Stimulated activated CD8-positive, alpha-beta memory T cell treated with anti-CD3 and anti-CD28 coated beads, Interleukin-7, amount 100 ng/mL, for 4 hours (primary cell): Measurements from ENCODE around the gene B4GALNT1.
"Not testable (repeated sequence)": the region's sequence is repeated elsewhere in the genome, so short reads cannot be mapped to it uniquely, and the experiment has no call there.

ENCODE experiments used
- DNase-seq, 2 donors: peaks; one replicate each; pipeline ENCODE4 v3.0.0-alpha.2; 2020; ENCODE audit warnings: low read depth in 2 of 2

B4GALNT1 gene

DNA sequence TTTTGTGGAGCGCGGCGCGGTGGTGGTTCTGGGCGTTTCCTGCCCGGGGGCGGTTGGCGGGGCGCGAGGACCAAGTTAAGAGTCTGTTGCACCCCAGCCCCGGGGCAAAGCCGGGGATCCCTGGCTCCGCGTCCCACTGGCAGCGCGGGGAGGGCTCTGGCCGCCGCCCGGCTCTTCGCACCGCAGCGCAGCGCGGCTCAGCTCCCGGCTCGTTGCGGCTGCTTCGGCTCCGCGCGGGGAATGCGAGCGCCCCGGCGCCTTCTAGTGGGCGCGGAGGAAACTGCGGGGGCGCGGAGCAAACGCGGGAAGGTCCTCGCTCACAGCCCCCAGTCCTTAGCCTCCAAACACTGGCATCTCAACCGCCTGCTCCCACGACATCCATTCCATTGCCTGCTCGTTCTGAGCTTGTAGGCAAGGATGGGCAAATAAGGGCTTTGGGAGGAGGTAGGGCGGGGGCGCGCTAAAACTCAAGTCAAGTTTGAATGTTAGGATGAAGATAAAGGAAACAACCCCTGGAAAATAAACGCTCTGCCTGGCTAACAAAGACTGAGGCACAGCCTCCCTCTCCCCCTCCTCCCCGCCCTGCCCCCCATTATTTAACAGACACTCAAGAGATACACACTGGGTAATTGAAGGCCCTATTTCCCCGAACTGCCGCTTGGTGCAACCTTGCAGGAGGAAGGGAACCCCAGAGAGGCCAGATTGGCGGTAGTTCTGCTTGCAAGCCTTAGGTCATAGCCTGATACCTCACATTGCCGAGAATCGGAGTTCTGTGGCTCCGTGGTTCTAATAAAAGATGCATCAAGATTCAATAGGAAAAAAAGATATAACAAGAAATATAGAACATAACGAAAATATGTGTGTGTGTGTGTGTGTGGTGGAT, at the start of gene B4GALNT1:
B4GALNT1 (minus strand) TSS at position 244 of the 883 bp plus-strand sequence. CDS start 1,069 bp downstream, outside the sequence.
- peak in 1 of 2 donors; percentile 53 for DNase-seq

DNA sequence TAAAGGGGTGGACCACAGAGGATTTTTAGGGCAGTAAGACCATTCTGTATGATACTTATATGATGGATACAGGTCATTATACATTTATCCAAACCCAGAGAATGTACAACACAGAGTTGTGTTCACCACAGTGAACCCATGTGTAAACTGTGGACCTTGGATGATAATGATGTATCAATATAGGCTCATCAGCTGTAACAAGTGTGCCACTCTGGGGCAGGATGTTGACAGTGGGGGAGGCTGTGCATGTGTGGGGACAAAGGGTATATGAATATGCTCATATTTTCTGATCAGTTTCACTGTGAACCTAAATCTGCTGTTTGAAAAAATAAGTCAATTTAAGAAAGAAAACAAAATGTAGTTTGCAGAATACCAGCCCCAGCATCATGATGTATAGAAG, 46.7 kb upstream of the B4GALNT1 start:
- DNase-seq: no peak

DNA sequence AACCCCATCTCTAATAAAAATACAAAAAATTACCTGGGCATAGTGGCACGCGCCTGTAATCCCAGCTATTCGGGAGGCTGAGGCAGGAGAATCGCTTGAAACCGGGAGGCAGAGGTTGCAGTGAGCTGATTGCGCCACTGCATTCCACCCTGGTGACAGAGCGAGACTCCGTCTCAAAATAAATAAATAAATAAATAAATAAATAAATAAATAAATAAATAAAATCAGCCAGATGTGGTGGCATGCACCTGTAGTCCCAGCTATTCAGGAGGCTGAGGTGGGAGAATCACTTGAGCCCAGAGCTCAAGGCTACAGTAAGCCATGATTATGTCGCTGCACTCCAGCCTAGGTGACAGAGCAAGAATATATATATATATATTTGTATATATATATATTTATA, 44.9 kb upstream of the B4GALNT1 start:
- DNase-seq: not testable (repeated sequence)

DNA sequence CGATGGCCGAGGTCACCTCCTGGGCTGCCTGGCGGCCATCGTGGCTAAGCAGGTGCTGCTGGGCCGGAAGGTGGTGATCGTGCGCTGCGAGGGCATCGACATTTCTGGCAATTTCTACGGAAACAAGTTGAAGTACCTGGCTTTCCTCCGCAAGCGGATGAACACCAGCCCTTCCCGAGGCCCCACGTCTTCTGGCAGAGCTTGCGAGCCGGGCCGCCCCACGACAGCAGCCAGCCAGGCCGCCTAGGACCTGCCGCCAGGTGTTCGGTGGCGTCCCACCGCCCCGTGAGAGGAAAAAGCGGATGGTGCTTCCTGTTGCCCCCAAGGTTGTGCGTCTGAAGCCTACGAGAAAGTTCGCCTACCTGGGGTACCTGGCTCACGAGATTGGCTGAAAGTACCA, 41.7 kb upstream of the B4GALNT1 start:
- no peak for DNase-seq

DNA sequence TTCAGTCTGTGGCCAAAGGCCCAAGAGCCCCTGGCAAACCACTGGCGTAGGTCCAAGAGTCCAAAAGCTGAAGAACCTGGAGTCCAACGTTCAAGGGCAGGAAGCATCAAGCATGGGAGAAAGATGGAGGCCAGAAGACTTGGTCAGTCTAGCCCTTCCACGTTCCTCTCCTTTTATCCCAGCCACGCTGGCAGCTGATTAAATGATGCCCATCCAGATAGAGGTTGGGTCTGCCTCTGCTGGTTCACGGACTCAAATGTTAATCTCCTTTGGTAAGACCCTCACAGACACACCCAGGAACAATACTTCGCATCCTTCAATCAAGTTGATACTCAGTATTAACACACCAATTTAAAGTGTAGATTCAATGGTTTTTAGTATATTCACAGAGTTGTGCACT, 39.8 kb upstream of the B4GALNT1 start:
- no peak for DNase-seq

DNA sequence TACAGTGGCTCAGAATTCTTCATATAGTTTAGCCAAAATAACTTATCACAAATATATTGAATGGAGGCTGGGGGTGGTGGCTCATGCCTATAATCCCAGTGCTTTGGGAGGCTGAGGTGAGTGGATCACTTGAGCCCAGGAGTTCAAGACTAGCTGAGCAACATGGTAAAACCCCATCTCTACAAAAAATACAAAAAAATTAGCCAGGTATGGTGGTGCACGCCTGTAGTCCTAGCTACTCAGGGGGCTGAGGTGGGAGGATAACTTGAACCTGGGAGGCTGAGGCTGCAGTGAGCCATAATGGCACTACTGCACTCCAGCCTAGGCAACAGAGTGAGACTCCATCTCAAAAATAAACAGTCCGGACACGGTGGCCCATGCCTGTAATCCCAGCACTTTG, 38.8 kb upstream of the B4GALNT1 start:
- not testable (repeated sequence) for DNase-seq

DNA sequence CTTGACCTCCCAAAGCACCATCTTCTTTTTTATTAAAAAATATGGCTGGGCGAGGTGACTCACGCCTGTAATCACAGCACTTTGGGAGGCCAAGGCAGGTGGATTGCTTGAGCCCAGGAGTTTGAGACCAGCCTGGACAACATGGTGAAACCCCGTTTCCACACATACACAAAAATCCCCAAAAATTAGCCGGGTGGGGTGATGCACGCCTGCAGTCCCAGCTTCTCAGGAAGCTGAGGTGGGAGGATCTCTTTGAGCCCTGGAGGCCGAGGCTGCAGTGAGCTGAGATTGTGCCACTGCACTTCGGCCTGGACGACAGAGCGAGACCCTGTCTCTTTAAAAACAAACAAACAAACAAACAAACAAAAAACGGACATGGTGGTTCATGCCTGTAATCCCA, 36.7 kb upstream of the B4GALNT1 start:
- DNase-seq: not testable (repeated sequence)

DNA sequence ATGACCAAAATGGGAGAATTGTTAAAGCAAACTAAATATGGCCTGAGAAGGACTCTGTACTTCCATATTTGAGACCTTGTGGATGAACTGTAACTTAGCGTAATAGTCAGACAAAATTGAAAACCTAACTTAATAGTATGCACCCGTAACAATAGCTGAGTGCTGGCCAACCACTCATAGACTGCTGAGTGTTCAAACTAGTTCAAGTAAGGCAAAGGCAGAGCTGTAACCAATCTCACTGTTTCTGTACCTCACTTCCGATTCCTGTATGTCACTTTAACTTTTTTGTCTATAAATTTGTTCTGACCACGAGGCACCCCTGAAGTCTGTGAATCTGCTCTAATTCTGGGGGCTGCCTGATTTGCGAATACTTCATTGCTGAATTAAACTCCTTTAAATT, 33.9 kb upstream of the B4GALNT1 start:
- no peak for DNase-seq

DNA sequence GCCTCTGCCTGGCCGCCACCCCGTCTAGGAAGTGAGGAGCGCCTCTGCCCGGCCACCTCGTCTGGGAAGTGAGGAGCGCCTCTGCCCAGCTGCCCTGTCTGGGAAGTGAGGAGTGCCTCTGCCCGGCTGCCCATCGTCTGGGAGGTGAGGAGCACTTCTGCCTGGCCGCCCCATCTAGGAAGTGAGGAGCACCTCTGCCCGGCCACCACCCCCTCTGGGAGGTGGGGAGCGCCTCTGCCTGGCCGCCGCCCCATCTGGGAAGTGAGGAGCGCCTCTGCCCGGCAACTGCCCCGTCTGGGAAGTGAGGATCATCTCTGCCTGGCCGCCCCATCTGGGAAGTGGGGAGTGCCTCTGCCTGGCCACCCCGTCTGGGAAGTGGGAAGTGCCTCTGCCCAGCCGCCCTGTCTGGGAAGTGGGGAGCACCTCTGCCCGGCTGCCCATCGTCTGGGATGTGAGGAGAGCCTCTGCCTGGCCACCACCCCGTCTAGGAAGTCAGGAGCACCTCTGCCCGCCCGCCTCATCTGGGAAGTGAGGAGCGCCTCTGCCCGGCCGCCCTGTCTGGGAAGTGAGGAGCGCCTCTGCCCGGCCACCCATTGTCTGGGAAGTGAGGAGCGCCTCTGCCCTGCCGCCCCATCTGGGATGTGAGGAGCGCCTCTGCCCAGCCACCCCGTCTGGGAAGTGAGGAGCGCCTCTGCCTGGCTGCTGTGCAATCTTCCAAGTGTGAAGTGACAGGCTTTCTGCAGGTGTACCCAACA, 32.2 kb upstream of the B4GALNT1 start:
- DNase-seq: not testable (repeated sequence)

DNA sequence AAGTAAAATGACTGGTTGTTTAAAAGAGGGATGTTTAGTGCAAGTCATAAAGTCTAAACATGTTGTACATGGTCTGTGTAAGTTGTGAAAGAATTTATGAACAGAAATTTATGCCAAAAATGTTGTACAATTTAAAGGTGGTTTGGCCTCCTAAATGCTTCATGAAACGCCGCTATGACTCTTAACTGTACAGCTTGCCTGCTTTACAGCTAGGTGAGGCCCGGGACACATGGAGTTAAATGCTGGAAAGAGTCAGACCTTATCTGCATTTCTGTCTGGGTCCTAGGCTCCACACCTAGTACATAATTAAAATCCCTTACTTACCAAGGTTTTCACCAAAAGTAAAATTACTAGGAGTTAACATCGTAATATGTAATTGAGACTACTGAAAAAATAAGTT, 28.4 kb upstream of the B4GALNT1 start:
- DNase-seq: no peak

DNA sequence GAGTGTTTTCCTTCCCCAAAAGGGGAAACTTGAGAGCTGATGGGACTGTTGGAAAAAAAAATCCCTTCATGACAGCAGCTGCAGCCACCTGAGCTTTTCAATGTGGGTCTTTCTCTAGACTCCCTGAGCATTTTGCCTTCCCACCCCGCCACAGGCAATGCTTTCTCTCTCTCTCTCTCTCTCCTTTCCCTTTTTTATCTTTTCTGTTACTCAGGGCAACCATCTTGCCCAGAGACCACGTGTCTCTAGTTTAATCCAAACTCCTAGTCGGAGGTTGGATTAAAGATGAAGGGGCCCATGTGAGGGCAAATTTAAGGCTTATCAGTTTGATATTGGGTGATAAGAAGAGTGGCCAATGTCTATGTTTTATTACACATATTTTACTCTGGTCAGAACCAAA, 25.9 kb upstream of the B4GALNT1 start:
- no peak for DNase-seq

DNA sequence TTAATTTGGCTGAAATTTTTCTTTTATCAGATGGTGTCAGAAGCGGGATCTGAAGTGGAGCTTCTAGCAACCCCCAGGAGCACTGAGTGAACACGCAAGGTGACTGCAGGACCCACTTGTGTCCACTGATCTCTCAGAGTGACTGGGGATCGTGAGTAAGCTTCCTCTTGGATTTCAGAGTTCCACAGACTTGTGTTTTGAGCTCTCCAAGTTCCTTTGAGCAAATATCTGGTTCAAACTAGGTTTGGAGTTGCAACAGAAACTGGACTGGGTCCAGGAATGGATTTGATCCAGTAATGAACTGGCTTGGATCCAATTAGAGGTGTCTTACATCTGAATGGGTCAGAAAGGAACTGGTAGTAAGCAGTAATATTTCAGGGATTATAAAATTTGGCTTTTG, 24.7 kb upstream of the B4GALNT1 start:
- no peak for DNase-seq

DNA sequence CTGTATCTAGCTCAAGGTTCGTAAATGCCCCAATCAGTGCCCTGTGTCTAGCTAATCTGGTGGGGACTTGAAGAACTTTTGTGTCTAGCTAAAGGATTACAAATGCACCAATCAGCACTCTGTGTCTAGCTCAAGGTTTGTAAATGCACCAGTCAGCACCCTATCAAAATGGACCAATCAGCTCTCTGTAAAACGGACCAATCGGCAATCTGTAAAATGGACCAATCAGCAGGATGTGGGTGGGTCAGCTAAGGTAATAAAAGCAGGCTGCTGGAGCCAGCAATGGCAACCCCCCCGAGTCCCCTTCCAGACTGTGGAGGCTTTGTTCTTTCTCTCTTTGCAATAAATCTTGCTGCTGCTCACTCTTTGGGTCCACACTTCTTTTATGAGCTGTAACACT, 23.4 kb upstream of the B4GALNT1 start:
- not testable (repeated sequence) for DNase-seq

DNA sequence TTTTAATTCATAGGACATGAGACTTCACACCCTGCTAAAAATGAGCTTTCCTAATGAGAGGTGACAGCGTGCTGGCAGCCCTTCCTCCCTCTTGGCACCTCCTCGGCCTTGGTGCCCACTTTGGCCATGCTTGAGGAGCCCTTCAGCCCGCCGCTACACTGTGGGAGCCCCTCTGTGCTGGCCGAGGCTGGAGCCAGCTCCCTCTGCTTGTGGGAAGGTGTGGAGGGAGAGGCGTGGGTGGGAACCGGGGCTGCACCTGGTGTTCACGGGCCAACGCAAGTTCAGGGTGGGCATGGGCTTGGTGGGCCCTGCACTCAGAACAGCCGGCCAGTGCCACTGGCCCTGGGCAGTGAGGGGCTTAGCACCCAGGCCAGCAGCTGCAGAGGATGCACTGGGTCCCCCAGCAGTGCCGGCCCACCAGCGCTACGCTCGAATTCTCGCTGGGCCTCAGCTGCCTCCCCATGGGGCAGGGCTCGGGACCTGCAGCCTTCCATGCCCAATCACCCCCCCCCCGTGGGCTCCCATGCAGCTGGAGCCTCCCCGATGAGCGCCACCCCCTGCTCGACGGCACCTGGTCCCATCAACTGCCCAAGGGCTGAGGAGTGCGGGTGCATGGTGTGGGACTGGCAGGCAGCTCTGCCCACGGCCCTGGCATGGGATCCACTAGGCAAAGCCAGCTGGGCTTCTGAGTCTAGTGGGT, 22.7 kb upstream of the B4GALNT1 start:
- no peak for DNase-seq

DNA sequence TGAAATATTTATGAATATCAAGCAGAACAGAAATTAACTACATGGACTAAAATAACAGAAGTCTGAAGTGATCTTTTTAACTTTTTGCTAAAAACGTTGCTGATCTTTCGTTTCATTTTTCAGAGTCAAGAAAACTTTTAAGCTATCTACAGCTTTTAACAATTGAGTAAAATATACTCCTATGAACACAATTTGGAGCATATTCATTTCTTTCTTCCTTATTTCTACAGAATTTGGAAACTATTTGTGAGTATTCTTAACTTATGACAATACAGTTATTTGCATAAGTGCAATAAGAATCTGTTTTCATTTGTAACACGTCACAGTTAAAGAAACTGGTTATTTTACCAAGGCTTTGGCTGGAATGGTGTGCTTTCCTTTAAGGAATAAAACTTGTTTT, 21.0 kb upstream of the B4GALNT1 start:
- no peak for DNase-seq

DNA sequence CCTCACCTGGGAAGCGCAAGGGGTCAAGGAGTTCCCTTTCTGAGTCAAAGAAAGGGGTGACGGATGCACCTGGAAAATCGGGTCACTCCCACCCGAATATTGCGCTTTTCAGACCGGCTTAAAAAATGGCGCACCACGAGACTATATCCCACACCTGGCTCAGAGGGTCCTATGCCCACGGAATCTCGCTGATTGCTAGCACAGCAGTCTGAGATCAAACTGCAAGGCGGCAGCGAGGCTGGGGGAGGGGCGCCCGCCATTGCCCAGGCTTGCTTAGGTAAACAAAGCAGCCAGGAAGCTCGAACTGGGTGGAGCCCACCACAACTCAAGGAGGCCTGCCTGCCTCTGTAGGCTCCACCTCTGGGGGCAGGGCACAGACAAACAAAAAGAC, 13.7 kb upstream of the B4GALNT1 start:
- DNase-seq: not testable (repeated sequence)

DNA sequence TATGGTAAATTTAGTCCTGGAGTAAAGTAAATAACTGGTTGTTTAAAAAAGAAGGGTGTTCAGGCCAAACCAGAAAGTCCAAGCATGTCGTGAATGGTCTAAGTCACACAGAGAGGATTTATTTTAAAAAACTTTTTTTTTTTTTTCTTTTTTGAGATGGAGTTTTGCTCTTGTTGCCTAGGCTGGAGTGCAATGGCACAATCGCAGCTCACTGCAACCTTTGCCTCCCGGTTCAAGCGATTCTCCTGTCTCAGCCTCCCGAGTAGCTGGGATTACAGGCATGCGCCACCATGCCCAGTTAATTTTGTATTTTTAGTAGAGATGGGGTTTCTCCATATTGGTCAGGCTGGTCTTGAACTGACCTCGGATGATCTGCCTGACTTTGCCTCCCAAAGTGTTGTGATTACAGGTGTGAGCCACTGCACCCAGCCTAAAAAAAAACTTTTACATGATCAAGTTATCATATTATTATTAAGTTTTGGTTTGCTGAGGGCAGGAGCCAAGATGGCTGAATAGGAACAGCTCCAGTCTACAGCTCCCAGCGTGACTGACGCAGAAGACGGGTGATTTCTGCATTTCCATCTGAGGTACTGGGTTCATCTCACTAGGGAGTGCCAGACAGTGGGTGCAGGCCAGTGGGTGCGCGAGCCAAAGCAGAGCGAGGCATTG, 13.1 kb upstream of the B4GALNT1 start:
- DNase-seq: not testable (repeated sequence)

DNA sequence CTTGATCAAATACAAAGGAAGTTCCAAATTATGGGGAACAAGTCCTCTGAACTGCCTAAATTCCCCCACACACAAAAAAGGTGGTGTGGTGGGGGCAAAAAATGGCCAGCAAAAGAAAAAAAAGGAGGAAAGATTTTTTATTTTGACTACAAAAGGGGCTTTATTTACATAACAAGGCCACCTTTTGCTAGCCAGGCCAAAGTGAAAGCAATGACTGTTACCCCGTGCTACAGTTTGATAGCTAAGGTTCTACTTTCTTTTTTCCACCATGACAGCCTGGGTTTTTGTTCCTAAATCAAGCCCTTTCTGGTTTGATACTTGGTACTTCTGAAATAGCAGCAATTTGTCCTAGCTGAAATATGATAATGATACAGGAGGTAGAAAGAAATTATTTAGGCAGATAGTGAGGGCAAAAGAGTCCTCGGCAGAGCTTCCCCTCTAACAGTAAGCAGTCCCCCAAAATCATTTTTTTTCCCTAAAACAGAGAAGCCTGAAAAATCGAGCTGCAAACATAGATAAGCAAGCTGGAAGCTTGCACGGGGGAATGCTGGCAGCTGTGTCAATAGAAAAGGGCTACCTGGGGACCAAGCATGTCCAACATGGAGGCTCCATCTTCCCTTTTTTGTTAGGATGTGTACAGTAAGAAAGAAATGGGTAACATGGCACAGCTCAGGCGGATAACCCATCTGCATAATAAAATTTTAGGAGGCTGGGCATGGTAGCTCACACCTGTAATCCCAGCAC, 8.9 kb upstream of the B4GALNT1 start:
- DNase-seq: no peak

DNA sequence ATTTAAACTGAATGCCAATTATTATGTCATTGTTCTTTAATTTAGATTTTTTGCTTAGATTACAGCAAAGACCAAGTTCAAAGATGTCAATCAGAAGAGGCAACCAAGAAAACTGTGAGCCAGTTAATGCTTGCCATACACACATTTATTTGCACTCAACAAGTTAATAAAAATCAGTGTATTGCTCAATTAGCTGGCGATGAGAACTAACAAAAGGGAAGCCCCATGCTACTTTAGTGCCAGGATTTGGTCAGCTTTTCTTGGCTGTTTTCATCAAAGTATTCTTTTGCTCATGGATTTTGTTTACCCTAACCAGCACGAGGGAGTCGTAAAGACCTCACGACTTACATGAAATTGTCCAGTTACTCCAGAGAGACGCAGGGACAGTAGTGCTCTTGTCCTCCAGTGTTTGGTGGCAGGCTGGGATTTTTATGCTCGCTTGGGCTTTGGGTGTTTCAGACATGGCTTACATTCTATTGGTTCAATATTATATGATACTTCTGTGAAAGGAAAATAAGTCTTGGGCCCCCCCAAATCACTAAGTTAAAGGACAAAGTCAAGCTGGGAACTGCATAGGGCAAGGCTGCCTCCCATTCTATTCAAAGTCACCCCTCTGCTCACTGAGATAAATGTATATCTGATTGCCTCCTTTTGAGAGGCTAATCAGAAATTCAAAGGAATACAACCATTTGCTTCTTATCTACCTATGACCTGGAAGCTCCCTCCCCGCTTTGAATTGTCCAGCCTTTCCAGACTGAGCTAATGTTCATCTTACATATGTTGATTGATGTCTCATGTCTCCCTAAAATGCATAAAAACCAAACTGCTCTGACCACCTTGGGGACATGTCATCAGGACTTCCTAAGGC, 7.4 kb upstream of the B4GALNT1 start:
- DNase-seq: no peak

DNA sequence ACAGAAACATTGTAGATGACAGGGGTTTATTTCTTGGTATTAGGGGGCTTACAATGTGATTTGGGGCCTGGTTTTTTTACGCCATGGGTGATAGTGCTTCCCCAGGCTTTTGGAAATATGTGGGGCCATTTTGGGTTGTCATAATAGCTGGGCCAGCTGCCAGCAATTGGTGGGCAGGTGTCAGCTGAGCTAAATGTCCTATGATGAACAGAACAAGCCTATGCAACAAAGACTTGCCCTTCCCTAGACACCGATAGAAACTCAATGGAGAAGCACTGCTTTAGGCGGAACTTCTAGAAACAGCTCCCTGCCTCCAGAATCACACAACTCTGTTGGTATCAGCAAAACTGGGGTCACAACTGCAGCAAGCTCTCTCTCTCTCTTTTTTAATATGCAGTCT, 5.1 kb upstream of the B4GALNT1 start:
- no peak for DNase-seq
